K562 (cell line): ENCODE results near the gene NRARP. TPM values are rescaled to one million over a fixed set of nuclear protein-coding genes. Genes with fewer than 3 reads are reported as not detected.

Experiments
- ARID1B ChIP-seq: fragments of 450-650 bp; IDR thresholded peaks from 2 replicates; pipeline ENCODE4 v1.6.1; 2016; ENCODE audit warnings: antibody characterized with exemption, mild to moderate bottlenecking, inconsistent platforms
- BHLHE40 ChIP-seq: IDR thresholded peaks from 2 replicates; pipeline ENCODE4 v1.6.1; 2011; ENCODE audit warnings: low read length, improper control_type of control experiment
- CBX5 ChIP-seq: IDR thresholded peaks from 2 replicates; pipeline ENCODE4 v1.6.1; 2014; ENCODE audit warnings: low read depth, borderline replicate concordance
- ETS2 ChIP-seq: IDR thresholded peaks from 2 replicates; pipeline ENCODE4 v1.6.1; 2016; ENCODE audit warnings: borderline replicate concordance, missing genetic modification characterization, mild to moderate bottlenecking, moderate library complexity, missing compliant biosample characterization; ENCODE audit not compliant: poor library complexity, severe bottlenecking
- HNRNPL ChIP-seq: fragments of 200-400 bp; formaldehyde crosslinking; IDR thresholded peaks from 2 replicates; pipeline ENCODE4 v1.6.1; 2017; ENCODE audit warnings: low read depth, mild to moderate bottlenecking, low read length
- MAX ChIP-seq: sonication (generic); formaldehyde crosslinking; IDR thresholded peaks from 2 replicates; pipeline ENCODE4 v1.9.0; 2022; ENCODE audit warnings: mild to moderate bottlenecking, missing genetic modification reagents
- MAZ ChIP-seq, 2 experiments: fragments of 450-650 bp in 1 of 2; sonication (generic) in 1 of 2; formaldehyde crosslinking; IDR thresholded peaks in 1 of 2; conservative IDR thresholded peaks in 1 of 2; 2 replicates each; pipeline versions ENCODE4 v1.4.0 to v1.5.0; 2020; ENCODE audit warnings: mild to moderate bottlenecking in 1 of 2, missing genetic modification reagents in 1 of 2
- PML ChIP-seq: IDR thresholded peaks from 2 replicates; pipeline ENCODE4 v1.6.1; 2012; ENCODE audit warnings: low read length, inconsistent platforms
- POU5F1 ChIP-seq: fragments of 150-350 bp; IDR thresholded peaks from 2 replicates; pipeline ENCODE4 v1.6.1; 2014; ENCODE audit warnings: borderline replicate concordance, low read length, low read depth, mild to moderate bottlenecking; ENCODE audit not compliant: partially characterized antibody
- PPARD ChIP-seq: fragments of 250-450 bp; sonication (Bioruptor Pico); IDR thresholded peaks from 2 replicates; pipeline ENCODE4 v1.8.0; 2022; ENCODE audit warnings: inconsistent platforms, mild to moderate bottlenecking, moderate library complexity
- PRPF4 ChIP-seq: fragments of 200-400 bp; formaldehyde crosslinking; IDR thresholded peaks from one replicate; pipeline ENCODE4 v1.6.1; 2017; ENCODE audit warnings: low read length, low read depth, mild to moderate bottlenecking; ENCODE audit not compliant: insufficient read depth, poor library complexity, severe bottlenecking
- SOX6 ChIP-seq: fragments of 450-650 bp; IDR thresholded peaks from 2 replicates; pipeline ENCODE4 v1.6.1; 2014; ENCODE audit warnings: mild to moderate bottlenecking
- SREBF2 ChIP-seq: sonication (generic); formaldehyde crosslinking; IDR thresholded peaks from 2 replicates; pipeline ENCODE4 v1.4.0; 2020; ENCODE audit warnings: mild to moderate bottlenecking, missing genetic modification reagents
- XRCC5 ChIP-seq: fragments of 200-400 bp; formaldehyde crosslinking; IDR thresholded peaks from 2 replicates; pipeline ENCODE4 v1.6.1; 2017; ENCODE audit warnings: low read depth, mild to moderate bottlenecking, low read length
- ZBTB49 ChIP-seq: sonication (generic); formaldehyde crosslinking; IDR thresholded peaks from 2 replicates; pipeline ENCODE4 v1.8.0; 2022; ENCODE audit warnings: missing genetic modification reagents, mild to moderate bottlenecking, borderline replicate concordance
- ZNF408 ChIP-seq: fragments of 250-450 bp; sonication (Bioruptor Pico); IDR thresholded peaks from 2 replicates; pipeline ENCODE4 v1.4.0; 2020; ENCODE audit warnings: low read depth, mild to moderate bottlenecking, moderate library complexity
- ZNF518B ChIP-seq: fragments of 250-450 bp; sonication (Bioruptor Pico); IDR thresholded peaks from 2 replicates; pipeline ENCODE4 v1.5.0; 2021; ENCODE audit warnings: mild to moderate bottlenecking, moderate library complexity
- ZNF589 ChIP-seq: fragments of 200-800 bp; sonication (Bioruptor generic); IDR thresholded peaks from 2 replicates; pipeline ENCODE4 v1.6.1; 2016; ENCODE audit warnings: low read depth, missing genetic modification characterization, missing compliant biosample characterization
- ZNF77 ChIP-seq: fragments of 250-450 bp; sonication (Bioruptor Pico); IDR thresholded peaks from 2 replicates; pipeline ENCODE4 v1.5.0; 2020
- polyA plus RNA-seq, 8 experiments: library from polyadenylated mRNA; depleted of rRNA in 4 of 8; stranded (reverse) in 5 of 8; unstranded in 3 of 8; fragments of >200 nt; fragmentation: Nextera tagmentation in 2 of 8; fragmentation: Illumina TruSeq in 1 of 8; extraction: Ambion mirVana in 2 of 8; extraction: Trizol in 1 of 8; gene quantifications; 2 replicates each; pipeline versions ENCODE4 v1.2.1 to v1.2.3, GENCODE V29; 2011 to 2014; ENCODE audit warnings: inconsistent platforms in 1 of 8, missing spikeins in 1 of 8
- total RNA-seq, 7 experiments: library from RNA; depleted of rRNA in 6 of 7; stranded (reverse); fragments of >200 nt in 6 of 7; fragmentation: Illumina TruSeq in 2 of 7; extraction: Trizol in 2 of 7; gene quantifications; 2 replicates each; pipeline versions ENCODE4 v1.2.1 to v1.2.3, GENCODE V29; 2011 to 2021; ENCODE audit warnings: low replicate concordance in 1 of 7

The NRARP gene
- total and polyA plus RNA-seq, 9 of the 15 experiments (the other 6 are each of a cell fraction or from before 2014, with no cell fraction given): 2.0 to 24.5 (median 7.2) TPM; not detected in 2

DNA sequence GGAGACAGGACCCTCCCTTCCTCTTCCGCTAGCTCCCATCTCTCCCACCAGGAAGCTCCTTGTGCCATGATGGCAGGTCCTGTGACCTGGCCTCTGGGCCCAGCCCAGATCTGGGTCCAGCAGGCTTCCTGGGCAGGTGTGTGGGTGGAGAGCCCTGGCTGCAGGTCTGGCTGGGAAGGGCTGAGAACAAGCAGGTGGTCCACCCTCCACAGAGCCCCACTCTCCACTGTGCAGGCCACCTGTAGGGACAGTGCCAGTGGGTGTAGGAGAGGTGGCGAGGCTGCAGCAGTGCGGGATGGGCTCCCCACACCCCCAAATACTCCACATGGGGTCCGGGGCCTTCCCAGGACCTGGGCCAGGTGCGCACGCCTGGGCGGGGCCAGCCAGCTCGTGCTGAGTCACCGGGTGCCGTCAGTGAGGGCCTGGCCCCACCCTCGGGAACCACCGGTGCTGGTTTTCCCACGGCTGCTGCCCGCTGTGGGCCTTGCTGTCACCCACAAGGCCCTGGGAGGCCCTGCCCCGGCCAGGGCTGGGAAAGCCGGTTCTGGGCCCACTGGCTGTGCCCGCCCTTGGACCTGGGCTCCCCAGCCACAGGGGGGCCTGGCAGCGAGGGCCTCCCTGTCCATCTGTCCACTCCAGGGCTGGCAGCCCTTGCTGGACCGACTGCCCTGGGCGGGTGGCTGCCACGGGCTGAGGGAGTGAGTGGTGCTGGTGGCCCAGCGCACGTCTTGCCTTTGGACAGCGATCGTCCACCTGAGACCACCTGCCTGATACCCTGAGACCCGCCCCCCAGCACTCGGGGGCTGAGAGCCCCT lies 9.3 kb upstream of the NRARP start (continued):
- no peak; the same call in 1 of the 2 replicates for TF ChIP-seq MAX (CRISPR knock-in tag)
- no peak for TF ChIP-seq CBX5
- no peak for TF ChIP-seq ZBTB49
- no peak for TF ChIP-seq ARID1B
- no peak for TF ChIP-seq ETS2 (tag)
- peak; percentile 28; the same call in 1 of the 2 replicates for TF ChIP-seq HNRNPL
- TF ChIP-seq ZNF518B (CRISPR knock-in tag): no peak
- no peak for TF ChIP-seq PPARD (CRISPR knock-in tag)
- no peak for TF ChIP-seq SREBF2 (CRISPR knock-in tag)
- no peak for TF ChIP-seq XRCC5
- no peak for TF ChIP-seq PML
- TF ChIP-seq PRPF4: no peak
- TF ChIP-seq MAZ (CRISPR knock-in tag; conservative IDR thresholded peaks at IDR 0.05 in 1 of 2, IDR thresholded peaks at IDR 0.05 in 1 of 2): peak in 1 of 2 experiments; percentile 72; a peak in 2 of 4 replicates
- no peak for TF ChIP-seq SOX6
- TF ChIP-seq ZNF589: no peak
- no peak for TF ChIP-seq POU5F1
- TF ChIP-seq ZNF408: no peak
- TF ChIP-seq ZNF77 (CRISPR knock-in tag): no peak
- 0 out of 2 replicates have a peak, but pooled peaks have one; percentile 20 for TF ChIP-seq BHLHE40
